NB4 (cell line): ENCODE measurements around the gene FAHD1.

Source experiments
- CTCF ChIP-seq: IDR thresholded peaks from one replicate; pipeline ENCODE4 v1.5.1; 2012; ENCODE audit warnings: low read depth, low read length
- MAX ChIP-seq: IDR thresholded peaks from 2 replicates; pipeline ENCODE4 v1.6.1; 2011; ENCODE audit warnings: low read depth, low read length
- MYC ChIP-seq: IDR thresholded peaks from 2 replicates; pipeline ENCODE4 v1.6.1; 2011; ENCODE audit warnings: low read depth, low read length
- POLR2A ChIP-seq: IDR thresholded peaks from 2 replicates; pipeline ENCODE4 v1.6.1; 2011; ENCODE audit warnings: mild to moderate bottlenecking; ENCODE audit not compliant: insufficient read length; ENCODE audit errors: extremely low read depth

DNA sequence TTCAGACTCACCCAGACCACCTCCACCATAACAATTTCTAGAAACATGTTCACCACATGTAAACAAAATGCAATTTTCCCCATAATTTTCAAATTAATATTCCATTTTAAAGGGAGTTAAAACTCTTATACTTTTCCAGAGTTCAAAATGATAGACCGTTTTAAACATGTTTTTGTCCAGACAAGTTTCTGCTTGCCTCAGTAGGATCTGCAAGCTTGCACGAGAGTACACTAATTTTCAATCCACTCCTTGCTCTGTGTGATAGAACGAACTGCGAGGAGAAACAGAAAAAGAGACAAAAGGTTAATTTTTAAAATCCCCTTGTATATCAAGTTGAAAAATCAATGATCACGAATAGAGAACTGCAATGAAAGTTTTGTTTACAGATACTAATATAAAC, 7.1 kb downstream of the FAHD1 start:
- TF ChIP-seq CTCF (no peak), POLR2A (no peak), MYC (no peak), MAX (no peak)
